ENCODE data around the gene LDB2. TPM values are rescaled to one million over a fixed set of nuclear protein-coding genes. Genes with fewer than 3 reads are reported as not detected.

LDB2 gene
- total RNA-seq, 1 donor from 2014 or later, result 3.1 TPM

DNA sequence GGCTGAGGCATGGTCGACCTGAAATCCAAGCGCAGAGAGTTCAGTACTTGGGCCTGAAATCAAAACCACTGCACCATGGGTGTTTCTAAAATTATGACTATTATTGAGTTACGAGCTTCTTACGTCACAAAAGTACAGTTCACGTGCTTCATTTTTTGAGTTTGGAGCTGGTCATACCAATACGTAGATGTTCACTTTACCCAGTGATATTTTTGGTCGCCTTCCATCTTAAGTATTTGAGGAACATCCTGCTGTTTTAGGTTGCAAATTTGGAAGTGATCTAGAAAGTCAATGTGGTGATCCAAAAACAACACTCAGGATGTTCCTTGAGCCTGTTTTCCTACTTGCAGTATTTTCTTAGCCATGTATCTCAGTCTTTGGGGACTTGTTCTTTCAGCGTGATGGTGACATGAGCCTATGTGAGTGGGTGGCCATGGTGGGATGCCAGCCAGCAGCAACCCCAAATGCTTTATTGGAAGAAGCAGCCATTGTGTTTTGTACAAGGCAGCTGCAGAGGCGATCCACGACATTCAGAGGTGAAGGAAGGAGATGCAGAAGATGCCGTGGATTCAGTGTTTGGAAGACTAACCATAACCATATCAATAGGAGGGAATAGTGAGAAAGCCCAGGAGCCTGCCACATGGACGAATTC is 28.7 kb downstream of the LDB2 start:
- TF ChIP-seq, protein P1, sequence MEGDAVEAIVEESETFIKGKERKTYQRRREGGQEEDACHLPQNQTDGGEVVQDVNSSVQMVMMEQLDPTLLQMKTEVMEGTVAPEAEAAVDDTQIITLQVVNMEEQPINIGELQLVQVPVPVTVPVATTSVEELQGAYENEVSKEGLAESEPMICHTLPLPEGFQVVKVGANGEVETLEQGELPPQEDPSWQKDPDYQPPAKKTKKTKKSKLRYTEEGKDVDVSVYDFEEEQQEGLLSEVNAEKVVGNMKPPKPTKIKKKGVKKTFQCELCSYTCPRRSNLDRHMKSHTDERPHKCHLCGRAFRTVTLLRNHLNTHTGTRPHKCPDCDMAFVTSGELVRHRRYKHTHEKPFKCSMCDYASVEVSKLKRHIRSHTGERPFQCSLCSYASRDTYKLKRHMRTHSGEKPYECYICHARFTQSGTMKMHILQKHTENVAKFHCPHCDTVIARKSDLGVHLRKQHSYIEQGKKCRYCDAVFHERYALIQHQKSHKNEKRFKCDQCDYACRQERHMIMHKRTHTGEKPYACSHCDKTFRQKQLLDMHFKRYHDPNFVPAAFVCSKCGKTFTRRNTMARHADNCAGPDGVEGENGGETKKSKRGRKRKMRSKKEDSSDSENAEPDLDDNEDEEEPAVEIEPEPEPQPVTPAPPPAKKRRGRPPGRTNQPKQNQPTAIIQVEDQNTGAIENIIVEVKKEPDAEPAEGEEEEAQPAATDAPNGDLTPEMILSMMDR (IDR thresholded peaks at IDR 0.05; ENCODE audit: partially characterized antibody, unreplicated experiment), result no peak
- Mint-ChIP-seq H3K36me3 (ENCODE audit: unreplicated experiment) (no peaks in the 10 kb centered on the region), H3K27me3 (ENCODE audit: unreplicated experiment) (peaks cover 2% of the 10 kb centered on the region), H3K4me3 (ENCODE audit: unreplicated experiment) (no peak overlapping the region), H3K9me3 (ENCODE audit: unreplicated experiment) (peaks cover 2% of the 10 kb centered on the region), H3K4me1 (ENCODE audit: low read depth, unreplicated experiment) (no peaks in the 10 kb centered on the region), H3K27ac (ENCODE audit: unreplicated experiment) (no peak overlapping the region)
- no peak for DNase-seq

DNA sequence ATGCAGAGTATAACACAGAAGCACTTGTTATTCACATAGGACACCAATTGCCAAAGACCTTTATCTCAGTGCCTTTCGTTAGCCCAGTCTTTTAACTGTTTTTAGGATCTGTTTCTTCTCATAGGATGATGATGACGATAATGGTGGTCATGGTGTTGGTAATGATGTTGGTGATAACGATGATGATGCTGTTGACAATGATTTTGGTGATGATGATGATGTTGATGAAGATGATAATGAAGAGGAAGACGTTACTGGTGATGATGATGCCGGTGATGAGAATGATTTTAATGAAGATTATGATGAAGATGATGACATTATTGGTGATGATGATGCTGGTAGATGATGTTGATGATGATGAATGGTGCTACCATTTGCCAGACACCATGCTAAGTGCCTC is 29.8 kb downstream of the LDB2 start:
- Mint-ChIP-seq H3K9me3 (ENCODE audit: unreplicated experiment) (peaks cover 3% of the 10 kb centered on the region), H3K4me3 (ENCODE audit: unreplicated experiment) (no peak overlapping the region), H3K36me3 (ENCODE audit: unreplicated experiment) (no peaks in the 10 kb centered on the region), H3K4me1 (ENCODE audit: low read depth, unreplicated experiment) (no peaks in the 10 kb centered on the region), H3K27ac (ENCODE audit: unreplicated experiment) (no peak overlapping the region), H3K27me3 (ENCODE audit: unreplicated experiment) (peaks cover 2% of the 10 kb centered on the region)
- TF ChIP-seq, protein P1 (IDR thresholded peaks at IDR 0.05; ENCODE audit: partially characterized antibody, unreplicated experiment), result no peak
- no peak for DNase-seq

DNA sequence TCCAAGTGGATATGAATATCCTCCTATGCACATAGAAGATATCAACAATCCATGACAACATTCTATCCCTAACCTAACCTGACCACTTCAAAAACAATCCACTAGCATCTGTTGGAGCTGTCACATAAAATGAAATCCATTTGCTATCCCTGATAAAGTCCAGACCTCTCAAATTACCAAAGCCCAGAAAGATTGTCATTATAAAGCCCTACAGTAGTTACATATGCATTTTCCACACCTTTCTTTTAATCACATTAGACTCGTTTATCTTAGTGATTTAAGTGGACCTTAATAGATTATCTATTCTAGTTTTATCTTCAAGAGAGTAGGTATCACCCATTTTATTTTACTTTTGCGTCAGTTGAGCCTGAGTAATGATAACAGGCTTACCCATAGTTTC is 30.6 kb downstream of the LDB2 start:
- TF ChIP-seq, protein P1 (IDR thresholded peaks at IDR 0.05; ENCODE audit: partially characterized antibody, unreplicated experiment), result no peak
- Mint-ChIP-seq H3K36me3 (ENCODE audit: unreplicated experiment) (no peaks in the 10 kb centered on the region), H3K4me3 (ENCODE audit: unreplicated experiment) (no peak overlapping the region), H3K9me3 (ENCODE audit: unreplicated experiment) (peaks cover 3% of the 10 kb centered on the region), H3K27me3 (ENCODE audit: unreplicated experiment) (peaks cover 2% of the 10 kb centered on the region), H3K27ac (ENCODE audit: unreplicated experiment) (no peak overlapping the region), H3K4me1 (ENCODE audit: low read depth, unreplicated experiment) (peaks cover under 1% of the 10 kb centered on the region)
- DNase-seq, result no peak

DNA sequence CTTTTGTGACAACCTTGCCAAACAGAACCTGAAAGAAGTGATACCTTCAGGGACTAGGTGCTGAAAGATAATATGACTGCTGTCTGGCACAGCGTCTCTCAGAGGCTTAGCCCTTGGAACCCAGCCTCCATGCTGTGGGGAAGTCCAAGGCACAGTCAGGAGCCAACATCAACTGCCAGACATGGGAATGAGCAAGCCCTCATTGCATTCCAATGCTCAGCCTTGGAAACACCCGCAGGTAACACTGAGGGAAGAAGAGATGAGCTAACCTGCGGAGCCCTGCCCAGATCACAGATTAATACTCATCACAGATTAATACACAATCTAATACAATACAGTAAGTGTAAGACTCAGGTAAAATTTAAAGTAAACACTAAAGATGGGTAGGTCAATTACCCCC is 31.5 kb downstream of the LDB2 start:
- peaks cover 3% of the 10 kb centered on the region for H3K9me3 Mint-ChIP-seq (ENCODE audit: unreplicated experiment)
- peaks cover 3% of the 10 kb centered on the region for H3K4me1 Mint-ChIP-seq (ENCODE audit: low read depth, unreplicated experiment)
- H3K27ac Mint-ChIP-seq (ENCODE audit: unreplicated experiment), result no peak overlapping the region
- H3K27me3 Mint-ChIP-seq (ENCODE audit: unreplicated experiment), result peaks cover 2% of the 10 kb centered on the region
- no peak for DNase-seq
- H3K4me3 Mint-ChIP-seq (ENCODE audit: unreplicated experiment), result no peak overlapping the region
- TF ChIP-seq, protein P1 (IDR thresholded peaks at IDR 0.05; ENCODE audit: partially characterized antibody, unreplicated experiment), result no peak
- H3K36me3 Mint-ChIP-seq (ENCODE audit: unreplicated experiment), result no peaks in the 10 kb centered on the region

DNA sequence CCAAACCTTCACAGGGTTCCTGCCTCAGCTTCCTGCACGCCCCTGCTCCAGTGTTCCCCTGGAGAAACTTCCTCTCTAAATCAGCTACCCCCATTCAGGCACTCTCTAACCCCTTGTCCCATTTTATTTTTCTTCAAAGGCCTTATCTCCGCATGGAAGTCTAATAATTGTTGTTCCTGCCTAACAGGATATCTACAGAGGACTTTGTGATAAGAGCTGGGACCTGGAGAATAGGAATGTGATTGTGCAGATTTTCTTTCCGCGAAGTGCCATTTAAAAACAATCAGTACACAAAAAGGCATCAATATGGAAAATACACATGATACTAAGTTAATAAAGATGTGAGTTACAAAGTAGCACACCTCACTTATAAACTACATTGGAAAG is 32.6 kb downstream of the LDB2 start:
- H3K4me3 Mint-ChIP-seq (ENCODE audit: unreplicated experiment), result no peak overlapping the region

More for the DNA sequence above, 32.6 kb downstream of the LDB2 start:
- H3K36me3 Mint-ChIP-seq (ENCODE audit: unreplicated experiment), result no peaks in the 10 kb centered on the region
- peaks cover 3% of the 10 kb centered on the region for H3K4me1 Mint-ChIP-seq (ENCODE audit: low read depth, unreplicated experiment)
- peaks cover 2% of the 10 kb centered on the region for H3K27me3 Mint-ChIP-seq (ENCODE audit: unreplicated experiment)
- peaks cover 3% of the 10 kb centered on the region for H3K9me3 Mint-ChIP-seq (ENCODE audit: unreplicated experiment)
- H3K27ac Mint-ChIP-seq (ENCODE audit: unreplicated experiment), result no peak overlapping the region
- TF ChIP-seq, protein P1 (IDR thresholded peaks at IDR 0.05; ENCODE audit: partially characterized antibody, unreplicated experiment), result no peak
- no peak for DNase-seq

All from glutamatergic neuron (in vitro differentiated cells).